GM12878 (cell line): ENCODE data around the gene ATP6V0E1. TPM values are rescaled to one million over a fixed set of nuclear protein-coding genes. Genes with fewer than 3 reads are reported as not detected.
A peak's percentile ranks its signal among the peaks of the same experiment; 100 is the strongest.

ENCODE experiments used
- ASH2L ChIP-seq: fragments of 300-600, 200-600 bp; sonication (generic); IDR thresholded peaks from 2 replicates; pipeline ENCODE4 v1.6.1; 2017; ENCODE audit warnings: low read depth, mild to moderate bottlenecking, borderline replicate concordance
- ATF2 ChIP-seq: IDR thresholded peaks from 2 replicates; pipeline ENCODE4 v1.6.1; 2012; ENCODE audit warnings: low read length, inconsistent platforms
- BCL3 ChIP-seq: IDR thresholded peaks from 2 replicates; pipeline ENCODE4 v1.6.1; 2011; ENCODE audit warnings: borderline replicate concordance, low read depth, mild to moderate bottlenecking, moderate library complexity, low read length; ENCODE audit not compliant: insufficient read depth, poor library complexity, severe bottlenecking
- EED ChIP-seq: sonication (generic); IDR thresholded peaks from 2 replicates; pipeline ENCODE4 v1.6.1; 2016; ENCODE audit warnings: antibody characterized with exemption, low read depth
- EZH2 ChIP-seq: IDR thresholded peaks from 2 replicates; pipeline ENCODE4 v1.6.1; 2012; ENCODE audit warnings: low read depth, mild to moderate bottlenecking, control low read depth, inconsistent platforms, low read length, borderline replicate concordance; ENCODE audit not compliant: control insufficient read depth
- JUNB ChIP-seq: IDR thresholded peaks from 2 replicates; pipeline ENCODE4 v1.6.1; 2016; ENCODE audit warnings: antibody characterized with exemption, mild to moderate bottlenecking
- KDM1A ChIP-seq: fragments of 200-600 bp; sonication (generic); IDR thresholded peaks from 2 replicates; pipeline ENCODE4 v1.6.1; 2016; ENCODE audit warnings: borderline replicate concordance
- MAX ChIP-seq: IDR thresholded peaks from 2 replicates; pipeline ENCODE4 v1.6.1; 2012; ENCODE audit warnings: low read depth, low read length, improper control_type of control experiment
- MEF2B ChIP-seq: fragments of 450-650 bp; IDR thresholded peaks from 2 replicates; pipeline ENCODE4 v1.6.1; 2018; ENCODE audit warnings: mild to moderate bottlenecking, moderate library complexity; ENCODE audit not compliant: partially characterized antibody, poor library complexity, severe bottlenecking
- NBN ChIP-seq: fragments of 450-650 bp; IDR thresholded peaks from 2 replicates; pipeline ENCODE4 v1.6.1; 2016
- NR2C2 ChIP-seq: IDR thresholded peaks from 2 replicates; pipeline ENCODE4 v1.6.1; 2011; ENCODE audit warnings: borderline replicate concordance, low read depth; ENCODE audit not compliant: control insufficient read depth, insufficient read length
- RFX5 ChIP-seq: IDR thresholded peaks from 2 replicates; pipeline ENCODE4 v1.6.1; 2011; ENCODE audit warnings: low read depth, low read length, improper control_type of control experiment
- SMARCA5 ChIP-seq: fragments of 450-650 bp; IDR thresholded peaks from 2 replicates; pipeline ENCODE4 v1.6.1; 2017; ENCODE audit warnings: mild to moderate bottlenecking
- SP1 ChIP-seq: IDR thresholded peaks from one replicate; pipeline ENCODE4 v1.6.1; 2011; ENCODE audit warnings: low read depth, low read length
- USF2 ChIP-seq: IDR thresholded peaks from 2 replicates; pipeline ENCODE4 v1.6.1; 2011; ENCODE audit warnings: low read depth, low read length, improper control_type of control experiment, borderline replicate concordance
- polyA plus RNA-seq, 11 experiments: library from polyadenylated mRNA; depleted of rRNA in 4 of 11; unstranded in 6 of 11; stranded (reverse) in 5 of 11; fragments of >200 nt; fragmentation: Nextera tagmentation in 4 of 11; fragmentation: Illumina TruSeq in 1 of 11; extraction: Ambion mirVana in 4 of 11; extraction: Trizol in 1 of 11; gene quantifications; 1 replicate in 1 of 11; 2 replicates in 10 of 11; pipeline versions ENCODE4 v1.2.1 to v1.2.3, GENCODE V29; 2011 to 2016; ENCODE audit warnings: inconsistent platforms in 2 of 11, missing spikeins in 2 of 11, low read depth in 1 of 11
- total RNA-seq, 4 experiments: library from RNA; depleted of rRNA in 3 of 4; stranded (reverse); fragments of >200 nt in 3 of 4; fragmentation: Illumina TruSeq in 1 of 4; extraction: Trizol in 1 of 4; gene quantifications; 2 replicates each; pipeline versions ENCODE4 v1.2.1 to v1.2.3, GENCODE V29; 2013 to 2021
- TF ChIP-seq, protein P1 (sequence below): fragments of 450-650 bp; IDR thresholded peaks from 2 replicates; pipeline ENCODE4 v1.6.1; 2017; ENCODE audit warnings: low read depth, mild to moderate bottlenecking, moderate library complexity
- TF ChIP-seq, protein P2 (sequence below): fragments of 450-650 bp; IDR thresholded peaks from 2 replicates; pipeline ENCODE4 v1.6.1; 2017; ENCODE audit warnings: mild to moderate bottlenecking, moderate library complexity

Gene ATP6V0E1
- total and polyA plus RNA-seq, 10 of the 15 experiments (the other 5 are each of a cell fraction or from before 2014, with no cell fraction given), result 143 to 787 (median 306) TPM

DNA sequence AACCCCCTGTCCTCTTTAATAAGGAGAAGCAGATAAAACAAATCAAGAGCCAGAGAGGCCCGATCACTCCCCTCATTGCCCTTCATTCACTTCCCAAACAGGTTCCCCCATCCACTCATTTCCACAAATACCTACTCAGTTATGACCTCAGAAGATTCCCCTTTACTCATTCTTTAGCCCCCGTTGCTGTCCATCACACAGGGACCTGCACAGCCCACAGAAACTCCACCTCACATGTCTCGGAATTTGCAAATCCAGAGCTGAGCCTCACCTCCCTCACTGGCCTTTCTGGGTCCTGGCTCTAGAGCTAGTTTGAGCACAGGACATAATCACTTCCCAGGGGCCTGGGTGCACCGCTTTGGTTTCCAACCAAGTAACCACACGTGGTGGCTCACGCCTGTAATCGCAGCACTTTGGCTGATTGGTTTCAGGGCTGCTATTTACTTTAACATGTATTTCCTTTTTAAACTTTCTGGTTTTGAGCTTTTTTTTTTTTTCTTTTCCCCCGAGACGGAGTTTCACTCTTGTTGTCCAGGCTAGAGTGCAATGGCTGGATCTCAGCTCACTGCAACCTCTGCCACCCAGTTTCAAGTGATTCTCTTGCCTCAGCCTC is 17.8 kb downstream of the ATP6V0E1 start (continued):
- TF ChIP-seq USF2, result no peak
- TF ChIP-seq JUNB, result 0 out of 2 replicates have a peak, but pooled peaks have one; percentile 19
- TF ChIP-seq MAX, result no peak
- TF ChIP-seq, protein P1, sequence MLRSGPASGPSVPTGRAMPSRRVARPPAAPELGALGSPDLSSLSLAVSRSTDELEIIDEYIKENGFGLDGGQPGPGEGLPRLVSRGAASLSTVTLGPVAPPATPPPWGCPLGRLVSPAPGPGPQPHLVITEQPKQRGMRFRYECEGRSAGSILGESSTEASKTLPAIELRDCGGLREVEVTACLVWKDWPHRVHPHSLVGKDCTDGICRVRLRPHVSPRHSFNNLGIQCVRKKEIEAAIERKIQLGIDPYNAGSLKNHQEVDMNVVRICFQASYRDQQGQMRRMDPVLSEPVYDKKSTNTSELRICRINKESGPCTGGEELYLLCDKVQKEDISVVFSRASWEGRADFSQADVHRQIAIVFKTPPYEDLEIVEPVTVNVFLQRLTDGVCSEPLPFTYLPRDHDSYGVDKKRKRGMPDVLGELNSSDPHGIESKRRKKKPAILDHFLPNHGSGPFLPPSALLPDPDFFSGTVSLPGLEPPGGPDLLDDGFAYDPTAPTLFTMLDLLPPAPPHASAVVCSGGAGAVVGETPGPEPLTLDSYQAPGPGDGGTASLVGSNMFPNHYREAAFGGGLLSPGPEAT, result 0 out of 2 replicates have a peak, but pooled peaks have one; percentile 35
- peak; percentile 60 for TF ChIP-seq MEF2B
- TF ChIP-seq RFX5, result no peak
- no peak for TF ChIP-seq SMARCA5
- TF ChIP-seq KDM1A, result no peak
- no peak for TF ChIP-seq ASH2L
- TF ChIP-seq BCL3, result peak; percentile 90
- TF ChIP-seq NBN, result 0 out of 2 replicates have a peak, but pooled peaks have one; percentile 57
- TF ChIP-seq ATF2, result peak; percentile 27; the same call in 1 of the 2 replicates
- TF ChIP-seq EZH2, result no peak
- no peak for TF ChIP-seq SP1
- TF ChIP-seq, protein P2, sequence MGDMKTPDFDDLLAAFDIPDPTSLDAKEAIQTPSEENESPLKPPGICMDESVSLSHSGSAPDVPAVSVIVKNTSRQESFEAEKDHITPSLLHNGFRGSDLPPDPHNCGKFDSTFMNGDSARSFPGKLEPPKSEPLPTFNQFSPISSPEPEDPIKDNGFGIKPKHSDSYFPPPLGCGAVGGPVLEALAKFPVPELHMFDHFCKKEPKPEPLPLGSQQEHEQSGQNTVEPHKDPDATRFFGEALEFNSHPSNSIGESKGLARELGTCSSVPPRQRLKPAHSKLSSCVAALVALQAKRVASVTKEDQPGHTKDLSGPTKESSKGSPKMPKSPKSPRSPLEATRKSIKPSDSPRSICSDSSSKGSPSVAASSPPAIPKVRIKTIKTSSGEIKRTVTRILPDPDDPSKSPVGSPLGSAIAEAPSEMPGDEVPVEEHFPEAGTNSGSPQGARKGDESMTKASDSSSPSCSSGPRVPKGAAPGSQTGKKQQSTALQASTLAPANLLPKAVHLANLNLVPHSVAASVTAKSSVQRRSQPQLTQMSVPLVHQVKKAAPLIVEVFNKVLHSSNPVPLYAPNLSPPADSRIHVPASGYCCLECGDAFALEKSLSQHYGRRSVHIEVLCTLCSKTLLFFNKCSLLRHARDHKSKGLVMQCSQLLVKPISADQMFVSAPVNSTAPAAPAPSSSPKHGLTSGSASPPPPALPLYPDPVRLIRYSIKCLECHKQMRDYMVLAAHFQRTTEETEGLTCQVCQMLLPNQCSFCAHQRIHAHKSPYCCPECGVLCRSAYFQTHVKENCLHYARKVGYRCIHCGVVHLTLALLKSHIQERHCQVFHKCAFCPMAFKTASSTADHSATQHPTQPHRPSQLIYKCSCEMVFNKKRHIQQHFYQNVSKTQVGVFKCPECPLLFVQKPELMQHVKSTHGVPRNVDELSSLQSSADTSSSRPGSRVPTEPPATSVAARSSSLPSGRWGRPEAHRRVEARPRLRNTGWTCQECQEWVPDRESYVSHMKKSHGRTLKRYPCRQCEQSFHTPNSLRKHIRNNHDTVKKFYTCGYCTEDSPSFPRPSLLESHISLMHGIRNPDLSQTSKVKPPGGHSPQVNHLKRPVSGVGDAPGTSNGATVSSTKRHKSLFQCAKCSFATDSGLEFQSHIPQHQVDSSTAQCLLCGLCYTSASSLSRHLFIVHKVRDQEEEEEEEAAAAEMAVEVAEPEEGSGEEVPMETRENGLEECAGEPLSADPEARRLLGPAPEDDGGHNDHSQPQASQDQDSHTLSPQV, result no peak
- TF ChIP-seq NR2C2, result no peak
- peak; percentile 29; the same call in 1 of the 2 replicates for TF ChIP-seq EED
